ENCODE measurements around the gene TMEM154. TPM values are rescaled to one million over a fixed set of nuclear protein-coding genes. Genes with fewer than 3 reads are reported as not detected.

TMEM154 gene
- total and polyA plus RNA-seq, 3 experiments from 2014 or later, result 11.5 to 35.1 (median 12.5) TPM

DNA sequence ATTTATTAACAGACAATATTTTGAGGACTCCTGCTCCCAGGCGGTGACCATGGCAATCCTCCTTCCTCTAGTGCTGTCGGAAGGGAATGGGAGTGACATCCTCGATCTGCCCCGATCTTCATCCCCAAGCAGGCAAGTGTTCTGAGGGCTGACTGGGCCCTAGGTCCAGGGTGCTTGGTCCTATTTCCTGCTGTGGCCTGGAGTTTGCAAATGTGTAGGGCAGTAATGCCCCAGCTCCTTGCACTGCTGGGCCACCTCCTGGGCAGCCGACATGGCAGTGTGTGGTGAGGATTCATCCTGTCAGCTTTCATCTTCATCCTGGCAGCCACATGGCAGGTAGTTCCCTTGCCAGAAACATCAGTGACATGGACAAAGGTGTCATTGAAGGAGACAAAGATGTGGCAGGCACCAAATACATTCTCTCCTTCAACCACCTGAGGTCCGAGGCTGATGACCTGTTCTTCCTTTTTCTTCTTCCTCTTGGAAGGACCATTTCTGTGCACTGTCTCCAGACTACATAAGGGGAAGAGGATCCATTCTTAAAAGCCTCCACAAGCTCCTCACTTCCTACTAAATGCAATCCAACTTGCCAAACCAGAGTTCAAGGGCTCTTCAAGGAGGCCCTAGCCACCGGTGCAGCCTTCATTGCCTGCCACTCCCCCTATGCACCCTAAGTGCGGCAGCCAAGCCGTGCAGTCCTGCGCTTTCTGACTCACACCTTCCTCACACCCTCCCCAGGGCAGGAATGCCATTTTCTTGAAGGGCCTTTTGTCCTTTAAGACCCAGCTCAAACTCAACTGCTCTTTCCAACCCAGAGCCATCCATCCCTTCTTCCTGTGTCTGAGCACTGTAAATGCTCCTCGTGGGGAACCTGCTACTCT, 65.7 kb downstream of the TMEM154 start:
- peaks cover 1 to 28% of the 10 kb centered on the region in 2 donors for H3K27me3 Mint-ChIP-seq
- Histone ChIP-seq H3K27ac (ENCODE audit: low read depth, low read length) (no peak overlapping the region), H3K9me3 (ENCODE audit: low read length) (no peaks in the 10 kb centered on the region), H3K4me3 (ENCODE audit: low read length) (no peak overlapping the region), H3K4me1 (ENCODE audit: insufficient read depth, low read length) (no peaks in the 10 kb centered on the region), H3K27me3 (ENCODE audit: insufficient read depth, low read length, poor library complexity, severe bottlenecking) (peaks cover 7% of the 10 kb centered on the region), H3K36me3 (ENCODE audit: insufficient read depth, low read length) (no peaks in the 10 kb centered on the region)
- no peaks in the 10 kb centered on the region for H3K9me3 Mint-ChIP-seq
- H3K36me3 Mint-ChIP-seq, result no peaks in the 10 kb centered on the region
- ChIA-PET CTCF (interaction anchor here (0.6 kb wide), 1 partner anchor 26 kb away, joined by 3 read pairs; no protein-coding TSS in a partner anchor), POLR2A (no interaction called here)
- H3K27ac Mint-ChIP-seq, result peak overlapping the region in 1 of 8 donors; percentile 43
- no peak for DNase-seq
- H3K4me1 Mint-ChIP-seq, result no peaks in the 10 kb centered on the region
- H3K4me3 Mint-ChIP-seq, result no peak overlapping the region

DNA sequence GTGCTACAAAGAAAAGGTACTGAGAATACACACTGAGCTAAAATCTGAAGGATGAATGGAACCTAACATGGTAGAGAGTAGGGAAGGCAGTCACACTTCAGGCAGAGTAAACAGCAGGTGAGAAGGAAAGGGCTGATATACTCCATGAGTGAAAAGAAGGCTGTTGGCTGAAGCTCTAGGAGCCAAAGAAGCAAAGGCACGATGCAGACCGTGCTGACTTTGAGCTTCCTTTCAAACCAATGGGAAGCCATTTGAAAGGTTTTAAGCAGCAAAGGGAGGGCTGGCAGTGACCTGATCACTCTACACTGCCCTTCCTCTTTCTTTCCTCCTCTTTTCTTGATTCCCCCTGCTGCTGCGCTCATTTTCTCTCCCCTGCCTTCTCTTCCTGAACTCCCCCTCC, 66.4 kb downstream of the TMEM154 start:
- Mint-ChIP-seq H3K36me3 (no peaks in the 10 kb centered on the region), H3K4me3 (no peak overlapping the region), H3K27ac (peak overlapping the region in 2 of 8 donors; percentile 11 to 52), H3K27me3 (peaks cover 1 to 24% of the 10 kb centered on the region in 2 donors), H3K9me3 (no peaks in the 10 kb centered on the region), H3K4me1 (no peaks in the 10 kb centered on the region)
- no peak overlapping the region for H3K4me3 ChIP-seq (ENCODE audit: low read length)
- peaks cover 7% of the 10 kb centered on the region for H3K27me3 ChIP-seq (ENCODE audit: insufficient read depth, low read length, poor library complexity, severe bottlenecking)
- no peaks in the 10 kb centered on the region for H3K9me3 ChIP-seq (ENCODE audit: low read length)
- no peak overlapping the region for H3K27ac ChIP-seq (ENCODE audit: low read depth, low read length)
- H3K4me1 ChIP-seq (ENCODE audit: insufficient read depth, low read length), result no peaks in the 10 kb centered on the region
- POLR2A ChIA-PET, result no interaction called here
- CTCF ChIA-PET, result no interaction called here
- DNase-seq, result no peak
- H3K36me3 ChIP-seq (ENCODE audit: insufficient read depth, low read length), result no peaks in the 10 kb centered on the region

DNA sequence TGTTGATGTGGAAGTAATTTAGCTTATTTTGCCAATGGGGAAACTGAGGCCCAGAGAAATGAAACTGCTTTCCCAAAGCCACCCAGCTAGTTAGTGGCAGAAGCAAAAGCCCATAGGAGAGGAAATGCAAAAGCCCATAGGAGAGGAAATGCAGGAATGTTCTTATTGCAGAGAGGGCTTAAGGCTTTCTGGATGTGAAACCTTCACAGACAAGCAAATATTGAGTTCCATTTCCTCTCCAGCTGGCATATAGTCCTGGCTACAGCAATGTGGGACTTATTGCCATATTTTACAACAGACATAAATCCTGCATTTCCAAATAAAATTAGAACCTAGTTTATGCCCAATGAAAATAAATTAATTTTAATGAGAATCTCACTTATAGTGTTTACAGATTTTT, 69.7 kb downstream of the TMEM154 start:
- no peak overlapping the region for H3K27ac Mint-ChIP-seq
- Histone ChIP-seq H3K9me3 (ENCODE audit: low read length) (no peaks in the 10 kb centered on the region), H3K27me3 (ENCODE audit: insufficient read depth, low read length, poor library complexity, severe bottlenecking) (no peaks in the 10 kb centered on the region), H3K27ac (ENCODE audit: low read depth, low read length) (no peak overlapping the region), H3K36me3 (ENCODE audit: insufficient read depth, low read length) (no peaks in the 10 kb centered on the region), H3K4me3 (ENCODE audit: low read length) (no peak overlapping the region), H3K4me1 (ENCODE audit: insufficient read depth, low read length) (no peaks in the 10 kb centered on the region)
- POLR2A ChIA-PET, result no interaction called here
- H3K4me3 Mint-ChIP-seq, result no peak overlapping the region
- peaks cover 0 to 8% (median 0%) of the 10 kb centered on the region in 3 donors for H3K4me1 Mint-ChIP-seq
- H3K27me3 Mint-ChIP-seq, result peaks cover 1 to 12% of the 10 kb centered on the region in 2 donors
- CTCF ChIA-PET, result interaction anchor here (1.1 to 4.2 kb wide), 3 partner anchors 30 to 109 kb away, joined by 3 to 14 read pairs (median 3); no protein-coding TSS in a partner anchor
- H3K36me3 Mint-ChIP-seq, result no peaks in the 10 kb centered on the region
- no peak for DNase-seq
- H3K9me3 Mint-ChIP-seq, result no peaks in the 10 kb centered on the region

DNA sequence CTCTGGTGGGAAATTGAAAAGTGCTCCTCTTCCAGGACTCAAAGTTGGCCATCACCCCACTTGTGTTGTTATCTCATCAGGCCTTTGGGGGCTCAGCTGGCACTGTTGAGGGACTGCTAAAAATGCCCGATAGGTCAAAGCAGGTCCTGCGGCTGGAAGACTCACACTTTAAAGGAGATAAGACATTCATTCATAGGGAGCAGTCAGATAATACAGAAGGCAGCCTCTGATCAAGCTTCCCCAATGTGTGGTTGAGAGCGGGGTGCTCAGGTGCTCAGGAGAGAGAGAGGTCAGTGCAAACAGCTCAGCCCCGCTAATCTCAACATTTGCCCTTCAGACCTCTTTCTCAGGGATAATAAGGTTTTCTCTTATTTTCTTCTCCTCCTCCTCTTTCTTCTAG, 70.3 kb downstream of the TMEM154 start:
- peaks cover 1 to 7% of the 10 kb centered on the region in 2 donors for H3K27me3 Mint-ChIP-seq
- H3K27ac Mint-ChIP-seq, result no peak overlapping the region
- no peak for DNase-seq
- H3K27ac ChIP-seq (ENCODE audit: low read depth, low read length), result no peak overlapping the region
- H3K4me1 ChIP-seq (ENCODE audit: insufficient read depth, low read length), result no peaks in the 10 kb centered on the region
- no peaks in the 10 kb centered on the region for H3K36me3 Mint-ChIP-seq
- H3K27me3 ChIP-seq (ENCODE audit: insufficient read depth, low read length, poor library complexity, severe bottlenecking), result no peaks in the 10 kb centered on the region
- H3K9me3 Mint-ChIP-seq, result no peaks in the 10 kb centered on the region
- no peaks in the 10 kb centered on the region for H3K36me3 ChIP-seq (ENCODE audit: insufficient read depth, low read length)
- H3K9me3 ChIP-seq (ENCODE audit: low read length), result no peaks in the 10 kb centered on the region
- CTCF ChIA-PET, result interaction anchor here (1.1 to 4.2 kb wide), 3 partner anchors 29 to 109 kb away, joined by 3 to 14 read pairs (median 3); no protein-coding TSS in a partner anchor
- no peak overlapping the region for H3K4me3 Mint-ChIP-seq
- peaks cover 0 to 8% (median 0%) of the 10 kb centered on the region in 3 donors for H3K4me1 Mint-ChIP-seq
- POLR2A ChIA-PET, result interaction anchor here (0.8 kb wide), 1 partner anchor 73 kb away, joined by 3 read pairs; the partner anchor contains the start of gene FBXW7
- H3K4me3 ChIP-seq (ENCODE audit: low read length), result no peak overlapping the region

DNA sequence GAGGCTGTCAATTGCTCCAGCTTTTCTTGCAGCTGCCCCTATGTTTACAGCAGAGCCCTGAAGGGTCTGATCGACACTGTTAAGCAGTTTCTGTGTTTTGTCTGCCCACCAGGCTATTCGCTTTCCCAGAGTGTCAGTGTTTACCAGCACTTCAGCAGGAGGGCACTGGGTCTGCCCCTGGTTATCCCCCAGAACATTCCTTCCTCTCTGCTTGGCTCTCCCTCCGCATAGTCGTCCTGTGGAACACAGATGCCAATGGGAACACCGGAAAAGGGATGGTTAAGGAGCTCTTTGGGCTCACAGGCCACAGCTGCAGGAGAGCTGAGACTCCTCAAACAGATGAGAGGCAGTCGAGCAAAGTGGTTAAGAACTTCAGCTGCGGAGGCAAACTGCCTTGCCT, 72.6 kb downstream of the TMEM154 start:
- H3K9me3 Mint-ChIP-seq, result no peaks in the 10 kb centered on the region
- H3K36me3 Mint-ChIP-seq, result no peaks in the 10 kb centered on the region
- no peak for DNase-seq
- H3K36me3 ChIP-seq (ENCODE audit: insufficient read depth, low read length), result no peaks in the 10 kb centered on the region
- H3K27ac Mint-ChIP-seq, result peak overlapping the region in 2 of 8 donors; percentile 76 to 84
- no peak overlapping the region for H3K4me3 Mint-ChIP-seq
- POLR2A ChIA-PET, result no interaction called here
- CTCF ChIA-PET, result interaction anchor here (4.2 kb wide), 1 partner anchor 106 kb away, joined by 14 read pairs; no protein-coding TSS in a partner anchor
- H3K4me1 ChIP-seq (ENCODE audit: insufficient read depth, low read length), result no peaks in the 10 kb centered on the region
- H3K4me3 ChIP-seq (ENCODE audit: low read length), result no peak overlapping the region
- H3K4me1 Mint-ChIP-seq, result peaks cover 0 to 8% (median 0%) of the 10 kb centered on the region in 3 donors
- H3K27me3 Mint-ChIP-seq, result peaks cover 0 to 1% of the 10 kb centered on the region in 2 donors
- no peaks in the 10 kb centered on the region for H3K9me3 ChIP-seq (ENCODE audit: low read length)
- H3K27ac ChIP-seq (ENCODE audit: low read depth, low read length), result no peak overlapping the region
- H3K27me3 ChIP-seq (ENCODE audit: insufficient read depth, low read length, poor library complexity, severe bottlenecking), result no peaks in the 10 kb centered on the region

DNA sequence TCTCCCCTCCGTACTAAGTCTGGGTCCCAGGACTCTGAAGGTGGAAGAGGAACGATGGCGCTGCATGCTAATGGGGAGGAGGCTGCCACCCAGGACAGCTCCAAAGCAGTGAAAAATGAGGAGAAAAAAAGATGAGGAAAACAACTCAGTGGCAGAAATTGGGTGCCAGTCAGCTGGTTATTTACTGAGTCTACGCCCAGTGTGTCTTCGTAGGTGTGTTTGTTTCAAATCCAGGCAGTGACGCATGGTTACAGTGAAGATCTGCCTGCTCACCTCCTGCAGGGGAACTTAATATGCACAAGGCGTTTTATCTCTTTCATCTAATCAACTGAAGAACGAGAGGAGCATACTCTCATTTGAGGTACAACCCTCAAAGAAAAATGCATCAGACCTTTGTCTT, 73.0 kb downstream of the TMEM154 start:
- CTCF ChIA-PET, result interaction anchor here (4.2 kb wide), 1 partner anchor 106 kb away, joined by 14 read pairs; no protein-coding TSS in a partner anchor
- Histone ChIP-seq H3K4me1 (ENCODE audit: insufficient read depth, low read length) (no peaks in the 10 kb centered on the region), H3K4me3 (ENCODE audit: low read length) (no peak overlapping the region), H3K9me3 (ENCODE audit: low read length) (no peaks in the 10 kb centered on the region), H3K27ac (ENCODE audit: low read depth, low read length) (no peak overlapping the region), H3K36me3 (ENCODE audit: insufficient read depth, low read length) (no peaks in the 10 kb centered on the region), H3K27me3 (ENCODE audit: insufficient read depth, low read length, poor library complexity, severe bottlenecking) (no peaks in the 10 kb centered on the region)
- Mint-ChIP-seq H3K4me3 (no peak overlapping the region), H3K27me3 (peaks cover 0 to 1% of the 10 kb centered on the region in 2 donors), H3K4me1 (peaks cover 0 to 8% (median 0%) of the 10 kb centered on the region in 3 donors), H3K27ac (peak overlapping the region in 3 of 8 donors; percentile 45 to 84 (median 76)), H3K9me3 (no peaks in the 10 kb centered on the region), H3K36me3 (no peaks in the 10 kb centered on the region)
- DNase-seq, result no peak
- POLR2A ChIA-PET, result no interaction called here

DNA sequence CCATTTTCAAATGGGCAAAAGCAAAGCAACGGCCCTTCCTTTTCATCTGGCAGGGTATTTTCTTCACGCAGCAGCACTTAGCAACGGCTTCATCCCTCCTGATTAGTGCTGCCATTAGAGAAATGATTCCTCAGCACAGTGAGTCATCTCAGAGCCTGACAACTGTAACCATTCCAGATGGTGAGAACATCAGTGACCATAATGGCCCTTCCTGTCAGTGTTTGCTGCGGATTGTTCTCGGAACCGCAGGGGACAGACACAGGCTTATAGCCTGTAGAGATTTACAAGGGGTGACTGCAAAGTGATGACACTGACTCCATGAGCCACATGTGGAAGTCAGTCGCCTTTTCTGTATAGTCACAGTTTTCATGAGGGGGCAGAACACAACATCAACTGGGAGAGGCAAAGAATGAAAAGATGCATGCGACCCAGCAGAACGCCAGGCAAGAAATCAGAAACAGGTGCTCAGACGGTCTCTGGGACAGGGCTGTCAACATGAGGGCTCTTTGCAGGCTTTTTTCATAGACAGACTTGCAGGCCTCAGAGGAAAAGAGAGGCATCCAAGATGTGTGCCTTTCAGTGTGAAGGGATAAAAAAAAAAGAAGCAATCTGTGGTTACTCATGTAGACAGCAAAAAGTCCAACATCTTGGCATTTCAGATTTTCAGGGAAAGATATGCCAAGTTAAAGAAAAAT, 74.0 kb downstream of the TMEM154 start:
- Histone ChIP-seq H3K9me3 (ENCODE audit: low read length) (no peaks in the 10 kb centered on the region), H3K27me3 (ENCODE audit: insufficient read depth, low read length, poor library complexity, severe bottlenecking) (no peaks in the 10 kb centered on the region), H3K36me3 (ENCODE audit: insufficient read depth, low read length) (no peaks in the 10 kb centered on the region), H3K4me3 (ENCODE audit: low read length) (no peak overlapping the region), H3K27ac (ENCODE audit: low read depth, low read length) (no peak overlapping the region), H3K4me1 (ENCODE audit: insufficient read depth, low read length) (no peaks in the 10 kb centered on the region)
- DNase-seq, result no peak
- Mint-ChIP-seq H3K27ac (peak overlapping the region in 1 of 8 donors; percentile 23), H3K36me3 (no peaks in the 10 kb centered on the region), H3K4me1 (peaks cover 0 to 8% (median 0%) of the 10 kb centered on the region in 3 donors), H3K4me3 (no peak overlapping the region), H3K27me3 (no peaks in the 10 kb centered on the region), H3K9me3 (no peaks in the 10 kb centered on the region)
- ChIA-PET POLR2A (no interaction called here), CTCF (no interaction called here)

DNA sequence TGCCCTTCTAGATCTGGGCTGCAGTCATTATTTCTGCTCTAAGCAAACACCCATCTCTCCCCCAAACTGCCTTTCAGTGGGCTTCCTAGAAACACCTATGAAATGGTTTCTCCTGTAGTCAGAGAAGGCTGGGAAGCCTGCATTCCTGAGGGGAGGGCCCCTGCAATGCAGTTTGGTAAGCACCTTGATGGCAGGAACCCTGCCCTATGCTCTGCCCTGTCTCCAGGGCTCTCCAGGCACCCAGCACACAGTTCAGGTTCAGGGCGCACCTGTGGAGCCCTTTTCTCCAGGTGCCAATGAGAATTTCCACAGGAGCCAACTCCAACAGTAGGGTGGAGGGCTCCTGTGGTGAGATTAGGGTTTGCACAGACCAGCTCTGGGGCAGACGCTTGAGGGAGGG, 74.8 kb downstream of the TMEM154 start:
- DNase-seq, result no peak
- H3K4me3 Mint-ChIP-seq, result no peak overlapping the region
- ChIA-PET CTCF (no interaction called here), POLR2A (no interaction called here)
- no peaks in the 10 kb centered on the region for H3K9me3 Mint-ChIP-seq
- Histone ChIP-seq H3K4me3 (ENCODE audit: low read length) (no peak overlapping the region), H3K27me3 (ENCODE audit: insufficient read depth, low read length, poor library complexity, severe bottlenecking) (no peaks in the 10 kb centered on the region), H3K9me3 (ENCODE audit: low read length) (no peaks in the 10 kb centered on the region), H3K36me3 (ENCODE audit: insufficient read depth, low read length) (no peaks in the 10 kb centered on the region), H3K27ac (ENCODE audit: low read depth, low read length) (no peak overlapping the region), H3K4me1 (ENCODE audit: insufficient read depth, low read length) (no peaks in the 10 kb centered on the region)
- H3K36me3 Mint-ChIP-seq, result no peaks in the 10 kb centered on the region
- H3K4me1 Mint-ChIP-seq, result peaks cover 0 to 8% (median 0%) of the 10 kb centered on the region in 3 donors
- no peak overlapping the region for H3K27ac Mint-ChIP-seq
- H3K27me3 Mint-ChIP-seq, result no peaks in the 10 kb centered on the region
